OCI-LY1 (cell line): ENCODE data around the gene ZNF329.

Experiments used
- H2AFZ ChIP-seq: fragments of 200-600 bp; sonication (generic), shearing (Covaris generic); 2 replicates; pipeline ENCODE4 v1.6.0; 2014; ENCODE audit warnings: antibody characterized with exemption, mild to moderate bottlenecking, low read length
- H3F3A ChIP-seq: fragments of 200-600 bp; sonication (generic), shearing (Covaris generic); 2 replicates; pipeline ENCODE4 v1.6.0; 2014; ENCODE audit warnings: mild to moderate bottlenecking, antibody characterized with exemption, low read length, moderate library complexity; ENCODE audit not compliant: insufficient read depth
- H3K27ac ChIP-seq: fragments of 200-600 bp; sonication (generic); 2 replicates; pipeline ENCODE4 v1.5.1; 2014; ENCODE audit warnings: low read length, mixed run types, mild to moderate bottlenecking, low read depth; ENCODE audit not compliant: poor library complexity, severe bottlenecking
- H3K27me3 ChIP-seq: fragments of 200-600 bp; sonication (generic); 2 replicates; pipeline ENCODE4 v1.6.0; 2014; ENCODE audit warnings: antibody characterized with exemption, mild to moderate bottlenecking, low read length, moderate library complexity; ENCODE audit not compliant: insufficient read depth
- H3K36me3 ChIP-seq: fragments of 200-600 bp; sonication (generic); 2 replicates; pipeline ENCODE4 v1.6.1; 2014; ENCODE audit warnings: mild to moderate bottlenecking, antibody characterized with exemption, low read length, moderate library complexity, mixed read lengths; ENCODE audit not compliant: insufficient read depth
- H3K4me1 ChIP-seq: fragments of 200-600 bp; sonication (generic); 2 replicates; pipeline ENCODE4 v1.5.1; 2014; ENCODE audit warnings: mild to moderate bottlenecking, low read length, moderate library complexity; ENCODE audit not compliant: insufficient read depth, severe bottlenecking
- H3K4me2 ChIP-seq: fragments of 200-600 bp; sonication (generic), shearing (Covaris generic); 2 replicates; pipeline ENCODE4 v1.6.1; 2014; ENCODE audit warnings: low read length
- H3K4me3 ChIP-seq: fragments of 200-600 bp; sonication (generic); 2 replicates; pipeline ENCODE4 v1.5.1; 2014; ENCODE audit warnings: low read length, low read depth, mild to moderate bottlenecking, mixed read lengths; ENCODE audit not compliant: poor library complexity, severe bottlenecking
- H3K79me2 ChIP-seq: fragments of 200-600 bp; shearing (Covaris generic); 2 replicates; pipeline ENCODE4 v1.6.1; 2016; ENCODE audit warnings: mixed run types, low read length, mixed read lengths; ENCODE audit not compliant: insufficient read depth
- H3K9ac ChIP-seq: fragments of 200-600 bp; sonication (generic), shearing (Covaris generic); 2 replicates; pipeline ENCODE4 v1.6.1; 2014; ENCODE audit warnings: mild to moderate bottlenecking, low read length, mixed read lengths
- H3K9me2 ChIP-seq: fragments of 200-600 bp; sonication (generic), shearing (Covaris generic); 2 replicates; pipeline ENCODE4 v1.6.1; 2014; ENCODE audit warnings: low read depth, mild to moderate bottlenecking, low read length, mixed read lengths
- H3K9me3 ChIP-seq: fragments of 200-600 bp; shearing (Covaris generic); 2 replicates; pipeline ENCODE4 v1.6.1; 2014; ENCODE audit warnings: low read length, mixed read lengths
- H4K20me1 ChIP-seq: fragments of 200-600 bp; sonication (generic), shearing (Covaris generic); 2 replicates; pipeline ENCODE4 v1.6.0; 2016; ENCODE audit warnings: mild to moderate bottlenecking, low read length; ENCODE audit not compliant: insufficient read depth
- CTCF ChIP-seq: fragments of 200-600 bp; sonication (generic), shearing (Covaris generic); IDR thresholded peaks from 2 replicates; pipeline ENCODE4 v1.5.1; 2017; ENCODE audit warnings: mild to moderate bottlenecking, antibody characterized with exemption, low read length, moderate library complexity, mixed read lengths
- EZH2 ChIP-seq: fragments of 200-600 bp; sonication (generic), shearing (Covaris generic); IDR thresholded peaks from 2 replicates; pipeline ENCODE4 v1.8.0; 2017; ENCODE audit warnings: borderline replicate concordance, mixed run types, mild to moderate bottlenecking, antibody characterized with exemption, low read length, moderate library complexity, mixed read lengths

ZNF329 gene

GRCh38 chr19:58093071-58093470, 57.5 kb downstream of the ZNF329 start:
- H4K20me1 ChIP-seq, result no peaks in the 10 kb centered on the region
- H2AFZ ChIP-seq, result no peak overlapping the region
- no peak overlapping the region for H3K4me2 ChIP-seq
- H3K9me3 ChIP-seq, result peaks cover 17% of the 10 kb centered on the region
- H3K4me1 ChIP-seq, result peaks cover 6% of the 10 kb centered on the region
- no peaks in the 10 kb centered on the region for H3K9me2 ChIP-seq
- H3K4me3 ChIP-seq, result no peak overlapping the region
- no peak overlapping the region for H3K9ac ChIP-seq
- H3K79me2 ChIP-seq, result no peaks in the 10 kb centered on the region
- H3K27ac ChIP-seq, result no peak overlapping the region
- H3K27me3 ChIP-seq, result no peaks in the 10 kb centered on the region
- no peak for TF ChIP-seq EZH2
- H3F3A ChIP-seq, result no peaks in the 10 kb centered on the region
- H3K36me3 ChIP-seq, result peaks cover 47% of the 10 kb centered on the region

- peaks cover 15% of the 10 kb centered on the region for H3K9me3 ChIP-seq
- no peak overlapping the region for H3K27ac ChIP-seq
These were observed 59.2 kb downstream of the ZNF329 start for GRCh38 chr19:58091251-58091995.

GRCh38 chr19:58089846-58090245, 60.7 kb downstream of the ZNF329 start:
- no peak overlapping the region for H3K4me3 ChIP-seq
- no peaks in the 10 kb centered on the region for H3F3A ChIP-seq
- H2AFZ ChIP-seq, result no peak overlapping the region
- H4K20me1 ChIP-seq, result no peaks in the 10 kb centered on the region
- H3K27ac ChIP-seq, result no peak overlapping the region
- H3K9me2 ChIP-seq, result no peaks in the 10 kb centered on the region
- peaks cover 15% of the 10 kb centered on the region; the same call in 1 of the 2 replicates for H3K9me3 ChIP-seq
- H3K79me2 ChIP-seq, result no peaks in the 10 kb centered on the region
- no peak for TF ChIP-seq CTCF
- TF ChIP-seq EZH2, result no peak
- H3K27me3 ChIP-seq, result no peaks in the 10 kb centered on the region
- H3K4me1 ChIP-seq, result no peaks in the 10 kb centered on the region
- H3K36me3 ChIP-seq, result peaks cover 68% of the 10 kb centered on the region
- H3K4me2 ChIP-seq, result no peak overlapping the region
- no peak overlapping the region for H3K9ac ChIP-seq

More at GRCh38 chr19:58091251-58091995, 59.2 kb downstream of the ZNF329 start:
- Histone ChIP-seq H3F3A (no peaks in the 10 kb centered on the region), H3K4me1 (no peaks in the 10 kb centered on the region), H4K20me1 (no peaks in the 10 kb centered on the region), H3K4me3 (no peak overlapping the region), H3K4me2 (no peak overlapping the region), H3K9ac (no peak overlapping the region), H2AFZ (no peak overlapping the region), H3K79me2 (no peaks in the 10 kb centered on the region), H3K27me3 (no peaks in the 10 kb centered on the region), H3K36me3 (peaks cover 55% of the 10 kb centered on the region), H3K9me2 (no peaks in the 10 kb centered on the region)
- TF ChIP-seq EZH2 (no peak), CTCF (no peak)
